Right atrium auricular region (tissue), 2 donors: ENCODE results near the gene PRRX2. TPM values are rescaled to one million over a fixed set of nuclear protein-coding genes. Genes with fewer than 3 reads are reported as not detected.
A peak's percentile ranks its signal among the peaks of the same experiment; 100 is the strongest.

Experiments
- DNase-seq: peaks from one replicate; pipeline ENCODE4 v3.0.0-alpha.2; 2019; ENCODE audit warnings: low spot score
- H3K27ac ChIP-seq, 2 donors: fragments of 200-600 bp; sonication (generic); 1 replicate in 1 of 2; 2 replicates in 1 of 2; pipeline ENCODE4 v1.5.1; 2016 to 2019
- H3K27me3 ChIP-seq, 2 donors: fragments of 200-600 bp; sonication (generic); one replicate each; pipeline versions ENCODE4 v1.5.1 to v1.6.0; 2017 to 2019
- H3K36me3 ChIP-seq: fragments of 200-600 bp; sonication (generic); one replicate; pipeline ENCODE4 v1.5.1; 2016
- H3K4me1 ChIP-seq, 2 donors: fragments of 200-600 bp; sonication (generic); one replicate each; pipeline versions ENCODE4 v1.5.1 to v1.6.0; 2017 to 2019
- H3K4me3 ChIP-seq, 2 donors: fragments of 200-600 bp; sonication (generic); 1 replicate in 1 of 2; 2 replicates in 1 of 2; pipeline ENCODE4 v1.5.1; 2017 to 2019; ENCODE audit warnings: mild to moderate bottlenecking in 1 of 2, moderate library complexity in 1 of 2
- H3K9me3 ChIP-seq, 2 donors: fragments of 200-600 bp; sonication (generic); one replicate each; pipeline ENCODE4 v1.5.1; 2019
- CTCF ChIP-seq, 2 donors: fragments of 200-600 bp; sonication (generic); IDR thresholded peaks; one replicate each; pipeline ENCODE4 v1.5.1; 2019; ENCODE audit warnings: antibody characterized with exemption in 2 of 2
- total RNA-seq, 2 donors: library from RNA; depleted of rRNA; stranded (reverse); fragments of >200 nt; gene quantifications; one replicate each; pipeline ENCODE4 v1.1.0, GENCODE V29; 2016

The PRRX2 gene
- total RNA-seq, 2 donors from 2014 or later, result 1.1 to 6.9 TPM

- H3K27ac ChIP-seq, result no peak overlapping the region
- no peaks in the 10 kb centered on the region for H3K36me3 ChIP-seq
- H3K4me3 ChIP-seq, result no peak overlapping the region
- no peaks in the 10 kb centered on the region for H3K9me3 ChIP-seq
- H3K4me1 ChIP-seq, result peaks cover 0 to 11% of the 10 kb centered on the region in 2 donors
- TF ChIP-seq CTCF (IDR thresholded peaks at IDR 0.05), result no peak
- no peaks in the 10 kb centered on the region for H3K27me3 ChIP-seq
- no peak for DNase-seq
Measured at GRCh38 chr9:129735546-129735945, 70.1 kb downstream of the PRRX2 start.

- no peak overlapping the region for H3K27ac ChIP-seq
- no peak overlapping the region for H3K4me3 ChIP-seq
- DNase-seq, result no peak
- H3K27me3 ChIP-seq, result no peaks in the 10 kb centered on the region
- H3K36me3 ChIP-seq, result no peaks in the 10 kb centered on the region
- no peaks in the 10 kb centered on the region for H3K9me3 ChIP-seq
- H3K4me1 ChIP-seq, result peaks cover 0 to 11% of the 10 kb centered on the region in 2 donors
- TF ChIP-seq CTCF (IDR thresholded peaks at IDR 0.05), result no peak
Measured at GRCh38 chr9:129736334-129736733, 70.9 kb downstream of the PRRX2 start.

GRCh38 chr9:129737479-129738274, 72.2 kb downstream of the PRRX2 start:
- peaks cover 0 to 11% of the 10 kb centered on the region in 2 donors for H3K4me1 ChIP-seq
- H3K27ac ChIP-seq, result peak overlapping the region; percentile 70 to 71
- peak; percentile 90 for DNase-seq
- H3K4me3 ChIP-seq, result peak overlapping the region; percentile 51 to 57
- no peaks in the 10 kb centered on the region for H3K36me3 ChIP-seq
- TF ChIP-seq CTCF (IDR thresholded peaks at IDR 0.05), result peak; percentile 96 to 97
- H3K27me3 ChIP-seq, result no peaks in the 10 kb centered on the region
- H3K9me3 ChIP-seq, result no peaks in the 10 kb centered on the region

- no peak overlapping the region for H3K4me3 ChIP-seq
- no peak for TF ChIP-seq CTCF (IDR thresholded peaks at IDR 0.05)
- no peaks in the 10 kb centered on the region for H3K36me3 ChIP-seq
- no peak for DNase-seq
- H3K27ac ChIP-seq, result no peak overlapping the region
- peaks cover 0 to 11% of the 10 kb centered on the region in 2 donors for H3K4me1 ChIP-seq
- no peaks in the 10 kb centered on the region for H3K27me3 ChIP-seq
- H3K9me3 ChIP-seq, result no peaks in the 10 kb centered on the region
Measured at GRCh38 chr9:129739432-129739831, 74.0 kb downstream of the PRRX2 start.

DNA sequence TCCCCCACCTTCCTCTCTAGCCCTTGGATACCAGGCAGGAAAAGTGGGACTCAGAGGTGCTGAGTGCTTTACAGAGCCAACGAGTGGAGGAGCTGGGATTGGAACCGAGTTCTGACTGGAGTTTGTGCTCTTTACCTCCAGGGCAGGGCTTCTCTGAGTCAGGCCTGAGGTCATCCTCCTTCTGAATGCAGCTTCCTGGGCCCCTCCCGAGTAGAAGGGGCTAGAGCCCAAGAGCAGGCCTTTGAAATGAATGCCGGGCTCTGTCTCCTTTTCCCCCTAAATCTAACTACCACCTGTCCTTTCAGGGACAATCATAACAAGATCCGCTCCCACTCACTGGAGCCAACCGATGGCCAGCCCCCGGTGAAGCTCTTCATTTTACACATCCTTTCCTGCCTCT, 74.7 kb downstream of the PRRX2 start:
- Histone ChIP-seq H3K4me1 (peaks cover 0 to 11% of the 10 kb centered on the region in 2 donors), H3K36me3 (no peaks in the 10 kb centered on the region), H3K27ac (no peak overlapping the region), H3K4me3 (no peak overlapping the region), H3K9me3 (no peaks in the 10 kb centered on the region), H3K27me3 (no peaks in the 10 kb centered on the region)
- no peak for DNase-seq
- no peak for TF ChIP-seq CTCF (IDR thresholded peaks at IDR 0.05)
